HG02852 (cell line): ENCODE measurements around the gene ZNF718.
"Not testable (repeated sequence)": the region's sequence is repeated elsewhere in the genome, so short reads cannot be mapped to it uniquely, and the experiment has no call there.

ENCODE experiments used
- ATAC-seq: cut with Tn5 transposase; IDR thresholded peaks from one replicate; pipeline ENCODE4 v1.9.1; 2021; ENCODE audit warnings: mild to moderate bottlenecking, moderate library complexity; ENCODE audit not compliant: unreplicated experiment

The ZNF718 gene

GRCh38 chr4:147233-147632, 22.9 kb downstream of the ZNF718 start:
- ATAC-seq = no peak

GRCh38 chr4:161496-162284, 37.4 kb downstream of the ZNF718 start:
- ATAC-seq = no peak

GRCh38 chr4:169640-170039, 45.3 kb downstream of the ZNF718 start:
- ATAC-seq = not testable (repeated sequence)

GRCh38 chr4:171318-171717, 47.0 kb downstream of the ZNF718 start:
- not testable (repeated sequence) for ATAC-seq

GRCh38 chr4:173666-174314, 49.5 kb downstream of the ZNF718 start:
- ATAC-seq = no peak

GRCh38 chr4:175986-176385, 51.7 kb downstream of the ZNF718 start:
- no peak for ATAC-seq

GRCh38 chr4:176995-177394, 52.7 kb downstream of the ZNF718 start:
- no peak for ATAC-seq

- not testable (repeated sequence) for ATAC-seq
These were observed 57.9 kb downstream of the ZNF718 start for GRCh38 chr4:182225-182624.

- no peak for ATAC-seq
These were observed 63.8 kb downstream of the ZNF718 start for GRCh38 chr4:188091-188490.

GRCh38 chr4:195159-195558, 70.9 kb downstream of the ZNF718 start:
- not testable (repeated sequence) for ATAC-seq

GRCh38 chr4:200936-201335, 76.6 kb downstream of the ZNF718 start:
- no peak for ATAC-seq

- ATAC-seq = not testable (repeated sequence)
These were observed 78.5 kb downstream of the ZNF718 start for GRCh38 chr4:202822-203221.

- ATAC-seq = no peak
These were observed 80.9 kb downstream of the ZNF718 start for GRCh38 chr4:205097-205756.

GRCh38 chr4:206054-206453, 81.8 kb downstream of the ZNF718 start:
- ATAC-seq = no peak

- ATAC-seq = not testable (repeated sequence)
These were observed 84.3 kb downstream of the ZNF718 start for GRCh38 chr4:208416-209096.

GRCh38 chr4:211033-211511, 86.8 kb downstream of the ZNF718 start:
- ATAC-seq = no peak

GRCh38 chr4:212438-213188, 88.3 kb downstream of the ZNF718 start:
- no peak for ATAC-seq

GRCh38 chr4:213189-213535, 88.9 kb downstream of the ZNF718 start:
- ATAC-seq = not testable (repeated sequence)
